Hematopoietic multipotent progenitor cell treated with erythropoietin and hydrocortisone succinate and interleukin-3 and kit ligand, for 8 days (in vitro differentiated cells): ENCODE measurements around the gene PDPN.
"Not testable (repeated sequence)": the region's sequence is repeated elsewhere in the genome, so short reads cannot be mapped to it uniquely, and the experiment has no call there.

Experiments
- DNase-seq: peaks from one replicate; pipeline ENCODE4 v3.0.0-alpha.2; 2015

Gene PDPN

GRCh38 chr1:13583595-13583965 is at the start of gene PDPN:
PDPN (plus strand) TSS chr1:13583832; CDS start chr1:13584034, 202 bp downstream.
- DNase-seq, result no peak

GRCh38 chr1:13535227-13535626 is 48.4 kb upstream of the PDPN start:
- no peak for DNase-seq

- no peak for DNase-seq
Measured at GRCh38 chr1:13536571-13536970, 47.1 kb upstream of the PDPN start.

- DNase-seq, result no peak
Measured at GRCh38 chr1:13538832-13539231, 44.8 kb upstream of the PDPN start.

- DNase-seq, result no peak
Measured at GRCh38 chr1:13539683-13540082, 43.9 kb upstream of the PDPN start.

- DNase-seq, result no peak
Measured at GRCh38 chr1:13540866-13541265, 42.8 kb upstream of the PDPN start.

GRCh38 chr1:13541435-13542215 is 42.0 kb upstream of the PDPN start:
- DNase-seq, result no peak

- DNase-seq, result no peak
Measured at GRCh38 chr1:13543451-13544220, 40.0 kb upstream of the PDPN start.

- no peak for DNase-seq
Measured at GRCh38 chr1:13544221-13544556, 39.4 kb upstream of the PDPN start.

GRCh38 chr1:13546791-13547190 is 36.8 kb upstream of the PDPN start:
- DNase-seq, result no peak

GRCh38 chr1:13548281-13548680 is 35.4 kb upstream of the PDPN start:
- no peak for DNase-seq

GRCh38 chr1:13549021-13549420 is 34.6 kb upstream of the PDPN start:
- DNase-seq, result no peak

- no peak for DNase-seq
Measured at GRCh38 chr1:13549521-13549920, 34.1 kb upstream of the PDPN start.

GRCh38 chr1:13550663-13551062 is 33.0 kb upstream of the PDPN start:
- DNase-seq, result no peak

- DNase-seq, result no peak
Measured at GRCh38 chr1:13554798-13555197, 28.8 kb upstream of the PDPN start.

GRCh38 chr1:13556224-13556764 is 27.3 kb upstream of the PDPN start:
- DNase-seq, result no peak

- no peak for DNase-seq
Measured at GRCh38 chr1:13560541-13560940, 23.1 kb upstream of the PDPN start.

GRCh38 chr1:13562981-13563380 is 20.7 kb upstream of the PDPN start:
- DNase-seq, result not testable (repeated sequence)

- no peak for DNase-seq
Measured at GRCh38 chr1:13564073-13564472, 19.6 kb upstream of the PDPN start.

GRCh38 chr1:13570435-13570834 is 13.2 kb upstream of the PDPN start:
- DNase-seq, result not testable (repeated sequence)

GRCh38 chr1:13570924-13571323 is 12.7 kb upstream of the PDPN start:
- peak; percentile 3 for DNase-seq

GRCh38 chr1:13573586-13573985 is 10.0 kb upstream of the PDPN start:
- DNase-seq, result no peak

- DNase-seq, result no peak
Measured at GRCh38 chr1:13576926-13577325, 6.7 kb upstream of the PDPN start.

- DNase-seq, result no peak
Measured at GRCh38 chr1:13577846-13578245, 5.8 kb upstream of the PDPN start.
